ENCODE data around the gene KRABD2.
"Not testable (repeated sequence)": the region's sequence is repeated elsewhere in the genome, so short reads cannot be mapped to it uniquely, and the experiment has no call there.

The KRABD2 gene

GRCh38 chr17:8365143-8365542 is 11.4 kb downstream of the KRABD2 start:
- in situ Hi-C loops (cut with HindIII; ENCODE audit: low sequenced_read_pairs): no loop called here

GRCh38 chr17:8362651-8363332 is 13.7 kb downstream of the KRABD2 start:
- in situ Hi-C loops (cut with HindIII; ENCODE audit: low sequenced_read_pairs): no loop called here

- in situ Hi-C loops (cut with HindIII; ENCODE audit: low sequenced_read_pairs): no loop called here
Measured at GRCh38 chr17:8360751-8361150, 15.8 kb downstream of the KRABD2 start.

- in situ Hi-C loops (cut with HindIII; ENCODE audit: low sequenced_read_pairs): no loop called here
Measured at GRCh38 chr17:8360260-8360659, 16.2 kb downstream of the KRABD2 start.

GRCh38 chr17:8359769-8360168 is 16.7 kb downstream of the KRABD2 start:
- in situ Hi-C loops (cut with HindIII; ENCODE audit: low sequenced_read_pairs): no loop called here

GRCh38 chr17:8357910-8358309 is 18.6 kb downstream of the KRABD2 start:
- in situ Hi-C loops (cut with HindIII; ENCODE audit: low sequenced_read_pairs): no loop called here

- in situ Hi-C loops (cut with HindIII; ENCODE audit: low sequenced_read_pairs): no loop called here
Measured at GRCh38 chr17:8354236-8354635, 22.3 kb downstream of the KRABD2 start.

GRCh38 chr17:8353736-8354135 is 22.8 kb downstream of the KRABD2 start:
- in situ Hi-C loops (cut with HindIII; ENCODE audit: low sequenced_read_pairs): no loop called here

- in situ Hi-C loops (cut with HindIII; ENCODE audit: low sequenced_read_pairs): no loop called here
Measured at GRCh38 chr17:8350339-8350738, 26.2 kb downstream of the KRABD2 start.

GRCh38 chr17:8347001-8347400 is 29.5 kb downstream of the KRABD2 start:
- in situ Hi-C loops (cut with HindIII; ENCODE audit: low sequenced_read_pairs): not testable (repeated sequence)

GRCh38 chr17:8345951-8346665 is 30.4 kb downstream of the KRABD2 start:
- in situ Hi-C loops (cut with HindIII; ENCODE audit: low sequenced_read_pairs): no loop called here

GRCh38 chr17:8345052-8345690 is 31.3 kb downstream of the KRABD2 start:
- in situ Hi-C loops (cut with HindIII; ENCODE audit: low sequenced_read_pairs): no loop called here

GRCh38 chr17:8341456-8341855 is 35.0 kb downstream of the KRABD2 start:
- in situ Hi-C loops (cut with HindIII; ENCODE audit: low sequenced_read_pairs): no loop called here

- in situ Hi-C loops (cut with HindIII; ENCODE audit: low sequenced_read_pairs): no loop called here
Measured at GRCh38 chr17:8339540-8339939, 37.0 kb downstream of the KRABD2 start, which contains the start of gene ODF4. Gene ODF4, plus strand, starts transcription at chr17:8339840. Its CDS starts 212 bp downstream, at chr17:8340052.

GRCh38 chr17:8338753-8339140 is 37.8 kb downstream of the KRABD2 start:
- in situ Hi-C loops (cut with HindIII; ENCODE audit: low sequenced_read_pairs): no loop called here

GRCh38 chr17:8337802-8338752 is 38.4 kb downstream of the KRABD2 start:
- in situ Hi-C loops (cut with HindIII; ENCODE audit: low sequenced_read_pairs): no loop called here

- in situ Hi-C loops (cut with HindIII; ENCODE audit: low sequenced_read_pairs): no loop called here
Measured at GRCh38 chr17:8333281-8333680, 43.2 kb downstream of the KRABD2 start.

GRCh38 chr17:8332688-8333087 is 43.8 kb downstream of the KRABD2 start:
- in situ Hi-C loops (cut with HindIII; ENCODE audit: low sequenced_read_pairs): no loop called here

- in situ Hi-C loops (cut with HindIII; ENCODE audit: low sequenced_read_pairs): no loop called here
Measured at GRCh38 chr17:8332128-8332527, 44.4 kb downstream of the KRABD2 start.

- in situ Hi-C loops (cut with HindIII; ENCODE audit: low sequenced_read_pairs): no loop called here
Measured at GRCh38 chr17:8327303-8327649, 49.2 kb downstream of the KRABD2 start.
